Endodermal cell (in vitro differentiated cells): ENCODE results near the gene LMOD1. TPM values are rescaled to one million over a fixed set of nuclear protein-coding genes. Genes with fewer than 3 reads are reported as not detected.

Experiments used
- DNase-seq: peaks from one replicate; pipeline ENCODE4 v3.0.0-alpha.2; 2017
- H3K27ac ChIP-seq: 2 replicates; pipeline ENCODE4 v1.5.1; 2013; ENCODE audit warnings: mild to moderate bottlenecking, low read depth, low read length, moderate library complexity
- H3K27me3 ChIP-seq: 2 replicates; pipeline ENCODE4 v1.6.1; 2013; ENCODE audit warnings: mild to moderate bottlenecking, low read length, moderate library complexity; ENCODE audit not compliant: insufficient read depth, control insufficient read depth, poor library complexity, severe bottlenecking
- H3K36me3 ChIP-seq: 2 replicates; pipeline ENCODE4 v1.7.0; 2013; ENCODE audit warnings: mild to moderate bottlenecking, low read length, moderate library complexity; ENCODE audit not compliant: control insufficient read depth, insufficient read depth
- H3K4me1 ChIP-seq: one replicate; pipeline ENCODE4 v1.7.0; 2013; ENCODE audit warnings: low read length; ENCODE audit not compliant: control insufficient read depth, insufficient read depth
- H3K4me3 ChIP-seq: 2 replicates; pipeline ENCODE4 v1.5.1; 2013; ENCODE audit warnings: mild to moderate bottlenecking, low read length, moderate library complexity
- H3K9ac ChIP-seq: 2 replicates; pipeline ENCODE4 v1.6.1; 2013; ENCODE audit warnings: mild to moderate bottlenecking, low read length, moderate library complexity; ENCODE audit not compliant: poor library complexity, severe bottlenecking; ENCODE audit errors: extremely low read depth
- H3K9me3 ChIP-seq: 2 replicates; pipeline ENCODE4 v1.6.1; 2013; ENCODE audit warnings: mild to moderate bottlenecking, low read length, moderate library complexity; ENCODE audit not compliant: control insufficient read depth
- H3K27ac Mint-ChIP-seq: 2 replicates; pipeline ENCODE4 v1.8.0; 2020; ENCODE audit warnings: mixed read lengths
- H3K27me3 Mint-ChIP-seq: 2 replicates; pipeline ENCODE4 v1.8.0; 2021; ENCODE audit warnings: mild to moderate bottlenecking, mixed read lengths; ENCODE audit not compliant: insufficient read depth
- H3K36me3 Mint-ChIP-seq: 2 replicates; pipeline ENCODE4 v1.8.0; 2020; ENCODE audit warnings: low read depth, mixed read lengths
- H3K4me1 Mint-ChIP-seq: 2 replicates; pipeline ENCODE4 v1.8.0; 2020; ENCODE audit warnings: mixed read lengths
- H3K4me3 Mint-ChIP-seq: 2 replicates; pipeline ENCODE4 v1.8.0; 2020; ENCODE audit warnings: mild to moderate bottlenecking, moderate library complexity, mixed read lengths
- H3K9me3 Mint-ChIP-seq: 2 replicates; pipeline ENCODE4 v1.8.0; 2020; ENCODE audit warnings: mild to moderate bottlenecking, mixed read lengths
- CTCF ChIP-seq: fragments of 200-600 bp; sonication (generic); conservative IDR thresholded peaks from 2 replicates; pipeline ENCODE4 v1.5.0; 2021; ENCODE audit warnings: antibody characterized with exemption, mild to moderate bottlenecking
- WGBS, 2 experiments: methylation state at CpG; one replicate each; pipeline versions ENCODE4 v1.1.5 to v1.1.7; 2013; ENCODE audit warnings: missing lambda C conversion rate in 2 of 2, mixed read lengths in 1 of 2; ENCODE audit not compliant: insufficient coverage in 1 of 2, insufficient read length in 1 of 2; 5-methylcytosine and 5-hydroxymethylcytosine counted together
- total RNA-seq, 2 donors: library from RNA; stranded (reverse); fragmentation: NEBNext Ultra II Directional in 1 of 2; extraction: Animal tissue kit (Norgen Biotek cat#: 25700) in 1 of 2; gene quantifications; 2 replicates in 1 of 2; 3 replicates in 1 of 2; pipeline ENCODE4 v1.2.1, GENCODE V29; 2021

LMOD1 gene
- total RNA-seq, 2 donors from 2014 or later = 0.31 to 0.60 TPM

DNA sequence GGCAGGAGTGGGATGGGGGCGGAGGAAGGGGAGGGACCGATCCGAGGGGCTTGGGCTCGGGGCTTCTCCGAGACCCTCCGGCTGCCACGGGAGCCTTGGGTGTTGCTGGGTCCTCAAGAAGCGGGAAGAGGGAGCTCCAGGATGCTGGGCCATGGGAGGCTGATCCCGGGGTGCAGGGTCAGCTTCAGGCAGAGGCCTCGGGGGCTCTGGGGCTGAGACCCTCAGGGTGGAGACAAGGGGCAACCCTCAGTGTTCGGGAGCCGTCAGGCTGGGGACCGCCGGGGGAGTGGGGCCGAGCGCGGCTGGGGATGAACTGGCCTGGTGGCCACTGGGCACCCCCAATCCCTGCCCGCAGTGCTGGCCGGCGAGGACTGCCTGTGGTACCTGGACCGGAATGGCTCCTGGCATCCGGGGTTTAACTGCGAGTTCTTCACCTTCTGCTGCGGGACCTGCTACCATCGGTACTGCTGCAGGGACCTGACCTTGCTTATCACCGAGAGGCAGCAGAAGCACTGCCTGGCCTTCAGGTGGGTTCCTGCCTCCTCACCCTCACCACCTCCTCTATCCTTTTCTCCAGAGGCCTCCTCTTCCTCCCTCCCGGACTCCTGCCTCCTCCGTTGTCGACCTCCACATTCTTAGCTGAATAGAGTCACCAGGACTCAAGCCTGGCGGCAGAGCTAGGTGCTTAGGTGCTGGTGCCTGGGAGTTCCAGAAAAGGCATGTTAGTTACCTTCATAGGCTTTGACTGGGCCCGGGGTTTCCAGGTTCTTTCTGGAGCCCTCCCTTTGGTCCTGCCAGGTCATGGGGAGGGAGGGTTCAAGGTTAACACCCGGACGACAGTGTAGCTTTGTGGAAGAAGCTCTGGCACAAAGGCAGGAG lies 57.0 kb downstream of the LMOD1 start:
- no peaks in the 10 kb centered on the region for H3K9me3 Mint-ChIP-seq

DNA sequence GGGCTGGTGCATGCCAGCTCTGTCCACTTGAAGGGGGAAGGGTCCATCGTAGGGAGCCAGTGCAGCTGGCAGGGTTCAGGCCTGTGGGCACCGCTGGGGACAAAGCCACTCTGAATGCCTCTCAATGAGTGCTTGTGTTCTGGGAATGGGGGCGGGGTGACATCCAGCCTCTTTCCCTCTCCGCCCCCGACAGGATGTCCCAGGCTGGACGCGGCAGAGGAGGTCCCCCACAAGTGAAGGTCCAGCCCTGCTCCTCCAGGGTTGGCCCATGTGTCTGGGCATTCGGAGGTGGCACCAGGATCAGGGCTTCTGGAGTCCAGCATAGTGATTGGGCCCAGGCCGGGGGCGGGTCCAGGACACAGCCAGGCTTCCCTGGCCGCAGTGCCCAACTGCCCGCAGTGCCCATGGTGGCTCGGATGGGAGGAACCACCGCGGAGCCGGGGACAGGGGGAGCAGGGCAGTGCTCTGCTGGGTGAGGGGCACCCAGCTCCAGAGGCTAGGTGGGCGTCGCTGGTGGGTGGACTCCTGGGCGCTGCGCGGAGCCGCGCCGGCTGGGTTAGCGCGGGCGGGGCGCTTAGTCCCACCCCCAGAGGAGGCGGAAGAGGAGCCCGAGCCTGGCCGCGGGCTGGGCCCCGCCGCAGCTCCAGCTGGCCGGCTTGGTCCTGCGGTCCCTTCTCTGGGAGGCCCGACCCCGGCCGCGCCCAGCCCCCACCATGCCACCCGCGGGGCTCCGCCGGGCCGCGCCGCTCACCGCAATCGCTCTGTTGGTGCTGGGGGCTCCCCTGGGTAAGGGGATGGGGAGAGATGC lies 57.9 kb downstream of the LMOD1 start, which contains the start of gene SHISA4:
Gene SHISA4, plus strand, starts transcription at position 617 of the 808 bp plus-strand sequence. Its CDS starts 97 bp downstream, at position 714.
- peak within 1 kb of the TSS; percentile 61 for H3K4me3 Mint-ChIP-seq
- DNase-seq = peak; percentile 88
- Histone ChIP-seq H3K27ac (no peak within 1 kb of the TSS), H3K9ac (no peak within 1 kb of the TSS), H3K4me3 (peak within 1 kb of the TSS; percentile 76), H3K27me3 (peaks cover 30% of the 10 kb centered on the region), H3K9me3 (no peaks in the 10 kb centered on the region), H3K4me1 (peaks cover 5% of the 10 kb centered on the region), H3K36me3 (no peaks in the 10 kb centered on the region)
- no peaks in the 10 kb centered on the region for H3K36me3 Mint-ChIP-seq
- no peak for TF ChIP-seq CTCF
- H3K27ac Mint-ChIP-seq = no peak within 1 kb of the TSS
- H3K4me1 Mint-ChIP-seq = peaks cover 16% of the 10 kb centered on the region
- H3K27me3 Mint-ChIP-seq = peaks cover 30% of the 10 kb centered on the region
- H3K9me3 Mint-ChIP-seq = no peaks in the 10 kb centered on the region
- WGBS, 2 experiments = 5 to 6% methylated on average over 23 to 49 of the region's 49 CpGs

More for the DNA sequence above, 57.0 kb downstream of the LMOD1 start:
- Histone ChIP-seq H3K36me3 (no peaks in the 10 kb centered on the region), H3K4me3 (peak overlapping the region; percentile 76), H3K27me3 (peaks cover 30% of the 10 kb centered on the region), H3K4me1 (peaks cover 5% of the 10 kb centered on the region), H3K27ac (no peak overlapping the region), H3K9me3 (no peaks in the 10 kb centered on the region), H3K9ac (no peak overlapping the region)
- H3K4me1 Mint-ChIP-seq = peaks cover 16% of the 10 kb centered on the region
- no peak overlapping the region for H3K27ac Mint-ChIP-seq
- peak overlapping the region; percentile 61 for H3K4me3 Mint-ChIP-seq
- H3K36me3 Mint-ChIP-seq = no peaks in the 10 kb centered on the region
- H3K27me3 Mint-ChIP-seq = peaks cover 30% of the 10 kb centered on the region
- WGBS, 2 experiments = 43 to 59% methylated on average over 14 to 33 of the region's 33 CpGs
- DNase-seq = peak; percentile 68
- TF ChIP-seq CTCF = no peak

GRCh38 chr1:201887116-201887866 lies 59.1 kb downstream of the LMOD1 start:
- 88 to 90% methylated on average over 2 to 5 of the region's 5 CpGs for WGBS, 2 experiments
- H3K4me1 ChIP-seq = peaks cover 5% of the 10 kb centered on the region
- H3K27ac ChIP-seq = no peak overlapping the region
- Mint-ChIP-seq H3K27ac (no peak overlapping the region), H3K27me3 (peaks cover 30% of the 10 kb centered on the region), H3K4me3 (no peak overlapping the region), H3K4me1 (peaks cover 11% of the 10 kb centered on the region), H3K36me3 (no peaks in the 10 kb centered on the region), H3K9me3 (no peaks in the 10 kb centered on the region)
- no peak overlapping the region for H3K4me3 ChIP-seq
- TF ChIP-seq CTCF = no peak
- peak; percentile 48 for DNase-seq
- H3K27me3 ChIP-seq = peaks cover 30% of the 10 kb centered on the region
- no peaks in the 10 kb centered on the region for H3K9me3 ChIP-seq
- H3K9ac ChIP-seq = no peak overlapping the region
- no peaks in the 10 kb centered on the region for H3K36me3 ChIP-seq
